ENCODE measurements around the gene CDK17.
"Not testable (repeated sequence)": the region's sequence is repeated elsewhere in the genome, so short reads cannot be mapped to it uniquely, and the experiment has no call there.

Gene CDK17

GRCh38 chr12:96417688-96418087 is 17.4 kb upstream of the CDK17 start:
- DNase-seq, result not testable (repeated sequence)

- DNase-seq, result peak; percentile 70
Measured at GRCh38 chr12:96416033-96416799, 16.0 kb upstream of the CDK17 start.

- no peak for DNase-seq
Measured at GRCh38 chr12:96414637-96415036, 14.4 kb upstream of the CDK17 start.

DNA sequence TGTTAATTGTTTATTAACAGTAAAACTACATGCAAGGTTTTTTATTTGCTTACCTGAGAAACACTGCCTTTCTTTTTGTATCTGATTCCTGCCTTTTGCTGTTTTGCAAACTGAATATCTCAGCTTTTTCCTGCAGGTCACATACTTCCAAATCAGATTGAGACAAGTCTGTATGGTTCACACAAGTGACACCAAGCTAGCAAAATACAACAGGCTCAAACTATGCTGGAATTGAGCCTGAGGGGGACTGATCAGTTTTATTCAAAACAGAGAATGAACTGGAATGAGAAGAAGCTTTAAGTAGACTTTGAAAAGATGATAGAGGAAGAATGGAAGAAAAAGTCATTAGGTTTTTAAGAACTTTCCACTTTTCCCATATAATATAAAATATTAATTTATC is 12.2 kb upstream of the CDK17 start:
- no peak for DNase-seq

DNA sequence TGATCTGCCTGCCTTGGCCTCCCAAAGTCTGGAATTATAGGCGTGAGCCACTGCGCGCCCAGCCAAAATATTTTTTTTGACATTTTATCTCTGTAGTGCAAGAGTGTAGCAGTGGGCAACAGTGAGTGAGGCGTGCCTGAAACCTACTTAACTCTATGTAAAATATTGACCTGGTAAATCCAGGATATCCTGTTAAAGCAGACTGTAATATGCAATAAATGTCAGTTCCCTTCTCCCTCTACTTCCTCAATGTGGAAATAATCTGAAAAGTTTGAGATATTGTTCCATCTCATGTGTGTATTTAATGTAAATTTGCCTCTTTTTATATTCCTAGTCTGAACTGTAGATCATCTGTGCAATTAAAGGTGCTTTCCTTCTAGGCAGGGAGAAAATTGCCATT is 9.5 kb upstream of the CDK17 start:
- no peak for DNase-seq

GRCh38 chr12:96408993-96409392 is 8.8 kb upstream of the CDK17 start:
- no peak for DNase-seq

- DNase-seq, result not testable (repeated sequence)
Measured at GRCh38 chr12:96407429-96408097, 7.3 kb upstream of the CDK17 start.

- no peak for DNase-seq
Measured at GRCh38 chr12:96404696-96405095, 4.5 kb upstream of the CDK17 start.

DNA sequence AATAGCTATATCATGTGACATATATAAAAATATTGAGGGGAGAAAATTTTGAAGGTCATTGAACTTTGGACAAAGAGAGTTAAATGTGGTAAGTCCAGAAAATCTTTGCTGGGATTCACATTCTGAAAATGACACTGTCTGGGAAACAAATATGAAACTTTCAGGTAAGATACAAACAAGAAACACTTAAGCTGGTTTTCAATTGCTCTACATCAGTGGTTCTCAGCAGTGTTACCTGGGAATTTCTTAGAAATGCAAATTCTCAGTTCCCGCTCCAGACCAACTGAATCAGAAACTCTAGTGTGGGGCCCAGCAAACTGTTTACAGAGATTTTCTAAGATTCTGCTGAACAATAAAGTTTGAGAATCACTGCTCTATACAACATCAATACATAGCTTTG is 3.6 kb upstream of the CDK17 start:
- no peak for DNase-seq

- not testable (repeated sequence) for DNase-seq
Measured at GRCh38 chr12:96402522-96402921, 2.3 kb upstream of the CDK17 start.

GRCh38 chr12:96402061-96402460 is 1.8 kb upstream of the CDK17 start:
- no peak for DNase-seq

DNA sequence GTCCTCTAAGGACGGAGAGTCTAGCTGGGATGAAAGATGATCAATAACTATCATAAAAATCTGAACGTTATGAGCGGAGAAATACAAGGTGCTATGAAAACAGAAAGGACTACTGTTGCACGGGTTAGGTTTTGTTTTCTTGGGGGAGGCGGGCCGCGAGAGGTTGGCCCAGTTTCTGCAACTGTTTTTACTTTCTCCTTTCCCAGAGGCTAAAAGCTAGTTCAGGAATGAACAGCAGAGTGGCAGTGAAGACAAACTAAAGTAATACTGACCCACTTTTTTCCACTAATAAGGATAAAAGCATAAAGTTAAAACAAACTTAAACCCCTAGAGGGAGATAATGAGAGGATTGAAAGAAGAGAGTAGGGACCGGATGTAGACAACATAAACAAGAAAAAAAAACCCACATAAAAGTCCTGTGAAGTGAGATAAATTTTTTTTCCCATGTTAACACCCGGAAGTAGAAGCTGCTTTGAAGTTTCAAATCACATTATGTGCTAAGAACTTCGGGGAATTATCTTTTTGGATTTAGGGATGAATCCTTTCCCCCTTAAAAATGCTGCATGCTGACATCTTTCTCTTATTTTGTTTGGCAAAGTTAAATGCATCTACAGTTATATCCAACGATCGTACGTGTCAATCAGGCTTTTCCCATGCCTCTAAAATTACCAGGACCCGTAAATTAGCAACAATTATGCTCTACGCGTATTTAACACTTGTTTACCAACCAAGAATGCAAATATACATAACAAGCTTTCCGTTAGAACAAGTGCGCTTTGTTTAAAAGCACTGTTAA is 1.0 kb upstream of the CDK17 start:
- peak; percentile 78 for DNase-seq

DNA sequence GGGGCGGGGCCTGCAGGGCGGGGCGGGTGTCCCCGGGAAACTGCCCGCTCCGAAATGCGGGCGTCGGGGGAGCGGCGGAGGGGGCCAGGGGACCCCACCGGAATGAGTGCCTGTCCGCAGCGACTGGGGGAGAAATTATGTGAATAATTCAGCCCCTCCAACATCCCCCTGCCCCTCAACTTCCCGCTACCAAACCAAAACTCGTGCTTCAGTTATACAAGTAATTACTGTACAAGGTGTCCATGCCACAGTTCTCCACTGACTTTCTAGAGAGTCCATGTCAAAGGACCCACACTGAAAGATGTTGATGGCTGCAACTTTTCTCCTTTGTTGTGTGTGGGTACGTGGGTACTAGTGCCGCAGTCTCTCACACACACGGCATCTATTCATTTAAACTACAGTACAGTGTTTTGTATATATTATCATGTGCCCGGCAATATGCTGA is 414 bp upstream of the CDK17 start:
- DNase-seq, result peak; percentile 35

DNA sequence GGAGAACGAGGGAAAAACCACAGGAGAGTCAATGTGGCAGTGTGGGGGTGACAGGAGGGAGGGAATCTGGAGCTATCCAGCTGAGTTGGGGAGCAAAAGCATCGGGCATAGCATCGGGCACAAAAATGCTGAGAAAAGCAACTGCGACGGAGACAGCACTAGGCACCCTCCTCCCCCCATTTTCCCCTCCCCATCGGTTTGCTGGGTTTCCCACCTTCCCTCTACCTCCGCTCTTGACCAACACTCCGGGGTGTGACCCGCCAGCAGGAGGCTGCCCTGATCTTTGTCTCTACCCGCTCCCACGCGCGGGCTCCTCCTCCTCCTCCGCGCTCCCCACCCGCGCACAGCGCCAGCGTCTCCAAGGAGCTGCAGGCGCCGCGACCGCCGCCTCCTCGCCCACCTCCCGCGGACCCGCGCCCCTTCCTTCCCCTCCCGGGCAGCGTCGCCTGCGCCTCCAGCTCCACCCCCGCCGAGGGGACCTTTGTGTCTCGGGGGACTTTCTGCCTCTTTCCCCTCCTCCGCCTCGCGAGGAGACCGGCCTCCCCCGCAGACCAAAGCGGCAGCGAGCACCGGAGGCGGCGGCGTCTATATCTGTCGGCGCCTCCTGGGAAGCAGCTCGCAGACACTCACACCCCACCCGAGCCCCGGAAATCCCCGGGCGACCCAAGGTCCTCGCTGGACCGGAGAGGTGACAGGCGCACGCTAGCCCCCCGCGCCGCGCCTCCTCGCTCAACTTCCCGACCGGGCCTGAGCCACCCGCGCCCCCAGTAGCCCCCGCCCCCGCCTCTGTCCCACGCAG is 920 bp downstream of the CDK17 start:
- DNase-seq, result peak; percentile 59

- no peak for DNase-seq
Measured at GRCh38 chr12:96398424-96399119, 1.7 kb downstream of the CDK17 start.

DNA sequence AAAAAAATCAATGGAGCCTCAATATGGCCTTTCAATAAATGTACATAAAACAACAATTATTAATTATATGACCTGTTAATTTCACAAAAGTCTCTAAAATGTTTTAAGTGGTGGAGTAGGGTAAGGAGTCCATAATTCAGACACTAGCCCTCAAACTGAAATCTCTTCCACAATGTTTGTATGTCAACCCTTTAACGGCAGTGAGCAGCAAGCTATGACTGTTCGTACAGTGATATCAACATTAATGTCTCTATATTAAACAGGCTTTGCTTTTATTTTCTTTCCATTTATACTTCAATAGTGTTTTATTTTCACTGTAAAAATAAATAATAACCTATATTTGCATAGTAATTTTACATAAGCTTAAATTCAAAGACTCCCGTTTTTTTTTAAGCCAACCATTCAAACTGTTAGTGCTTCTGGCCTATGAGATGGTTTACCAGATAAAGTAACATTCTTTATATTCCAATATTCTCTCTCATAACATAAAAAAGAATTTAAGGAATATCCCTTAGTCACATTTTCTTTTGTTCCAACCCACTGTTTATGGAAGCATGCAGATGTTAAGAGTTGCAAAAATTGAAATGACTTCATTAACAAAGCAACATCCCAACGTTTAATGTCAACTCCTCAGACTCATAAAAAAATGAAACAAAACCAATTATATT is 2.3 kb downstream of the CDK17 start:
- DNase-seq, result peak; percentile 77

DNA sequence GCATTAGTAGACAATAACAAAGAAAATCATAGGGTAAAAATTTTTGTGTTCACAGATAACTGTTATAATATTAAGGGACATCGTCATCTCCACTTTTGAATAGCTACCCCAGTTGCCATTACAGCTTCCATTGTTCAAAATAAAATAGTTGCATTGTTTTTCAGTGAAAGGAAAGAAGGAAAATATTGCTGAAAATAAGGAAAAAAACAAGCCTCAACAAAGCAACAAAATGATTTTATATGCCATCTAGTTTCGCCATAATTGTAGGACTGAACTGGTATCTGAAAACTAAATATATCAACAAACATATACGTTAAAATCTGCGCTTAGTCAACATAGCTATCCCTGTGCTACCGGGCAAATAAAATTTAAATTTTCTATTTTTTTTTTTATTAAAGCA is 3.3 kb downstream of the CDK17 start:
- DNase-seq, result no peak

GRCh38 chr12:96396209-96396608 is 4.0 kb downstream of the CDK17 start:
- DNase-seq, result no peak

DNA sequence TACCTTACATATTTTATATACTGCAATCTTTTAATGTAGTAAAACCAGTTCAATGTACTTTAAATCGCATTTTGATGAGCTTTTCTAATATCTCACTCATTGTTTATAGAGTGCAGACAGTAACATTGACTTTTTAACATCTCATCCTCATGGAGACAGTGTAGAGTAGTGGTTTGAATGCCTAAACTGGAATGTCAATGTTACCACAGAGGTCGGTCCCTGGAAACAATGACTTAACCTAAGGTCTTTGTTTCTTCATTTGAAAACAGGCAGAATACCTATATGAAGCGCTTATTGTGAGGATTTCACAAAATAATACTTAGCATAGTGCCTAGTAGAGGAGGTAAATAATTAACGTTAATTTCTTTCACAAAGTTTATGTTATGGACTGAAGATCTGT is 5.0 kb downstream of the CDK17 start:
- DNase-seq, result no peak

DNA sequence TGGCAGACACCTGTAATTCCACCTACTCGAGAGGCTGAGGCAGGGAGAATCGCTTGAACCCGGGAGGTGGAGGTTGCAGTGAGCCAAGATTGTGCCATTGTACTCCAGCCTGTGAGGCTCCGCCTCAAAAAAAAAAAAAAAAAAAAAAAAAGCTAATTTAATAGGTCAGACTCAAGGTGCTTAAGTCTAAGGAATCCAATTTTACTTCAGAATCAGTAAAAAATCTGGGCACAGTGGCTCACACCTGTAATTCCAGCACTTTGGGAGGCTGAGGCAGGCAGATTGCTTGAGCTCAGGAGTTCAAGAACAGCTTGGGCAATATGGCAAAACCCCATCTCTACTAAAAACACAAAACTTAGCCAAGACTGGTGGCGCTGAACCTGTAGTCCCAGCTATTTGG is 7.0 kb downstream of the CDK17 start:
- not testable (repeated sequence) for DNase-seq

DNA sequence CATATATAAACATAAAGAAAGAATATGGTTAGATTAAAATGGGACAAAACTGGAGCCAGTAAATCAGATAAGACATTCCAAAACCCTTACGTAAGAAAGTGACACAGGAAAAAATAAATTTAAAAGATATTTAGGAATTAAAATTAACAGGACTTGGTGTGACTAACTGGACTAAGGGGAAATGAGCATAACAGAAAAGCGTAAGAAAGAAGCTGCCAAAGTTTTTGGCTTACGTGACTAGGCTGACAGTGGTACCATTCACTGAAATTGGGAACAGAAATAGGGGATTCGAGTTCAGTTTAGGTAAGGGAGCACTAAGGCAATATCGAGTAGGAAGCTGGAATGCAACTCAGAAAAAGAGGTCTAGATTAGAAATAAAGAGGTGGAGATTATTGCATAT is 7.8 kb downstream of the CDK17 start:
- DNase-seq, result peak; percentile 25

Data from fibroblast of skin of back (primary cell).